GM23338 (cell line): Measurements from ENCODE around the gene CERT1.
"Not testable (repeated sequence)": the region's sequence is repeated elsewhere in the genome, so short reads cannot be mapped to it uniquely, and the experiment has no call there.

Source experiments
- EZH2 ChIP-seq: fragments of 200-600 bp; sonication (generic); IDR thresholded peaks from one replicate; pipeline ENCODE4 v1.8.0; 2017; ENCODE audit warnings: antibody characterized with exemption, mild to moderate bottlenecking, low read depth; ENCODE audit not compliant: unreplicated experiment
- POLR2AphosphoS5 ChIP-seq: IDR thresholded peaks from 2 replicates; pipeline ENCODE4 v1.6.1; 2016; ENCODE audit warnings: antibody characterized with exemption, low read depth
- STAT1 ChIP-seq: IDR thresholded peaks from one replicate; pipeline ENCODE4 v1.6.1; 2016; ENCODE audit warnings: antibody characterized with exemption; ENCODE audit not compliant: unreplicated experiment
- TF ChIP-seq, protein P1 (sequence below), 2 experiments: fragments of 200-600 bp in 1 of 2; sonication (generic) in 1 of 2; conservative IDR thresholded peaks; 2 replicates each; pipeline versions ENCODE4 v1.5.1 to v1.6.1; 2016 to 2017; ENCODE audit warnings: antibody characterized with exemption in 2 of 2, low read depth in 2 of 2, mild to moderate bottlenecking in 2 of 2, moderate library complexity in 1 of 2

DNA sequence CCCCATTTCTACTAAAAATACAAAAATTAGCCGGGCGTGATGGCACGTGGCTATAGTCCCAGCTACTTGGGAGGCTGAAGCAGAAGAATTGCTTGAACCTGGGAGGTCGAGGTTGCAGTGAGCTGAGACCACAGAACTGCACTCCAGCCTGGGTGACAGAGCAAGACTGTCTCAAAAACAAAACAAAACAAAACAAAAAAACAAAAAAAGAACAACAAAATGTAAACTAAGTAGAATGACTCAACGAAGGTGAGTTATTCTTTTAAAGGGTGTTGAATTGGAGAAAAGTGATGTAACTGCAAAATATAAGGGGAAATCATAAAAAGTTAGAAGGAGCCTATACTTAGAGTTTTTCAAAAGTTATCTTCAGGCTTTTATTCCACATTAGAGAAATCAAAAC lies 6.3 kb downstream of the CERT1 start:
- TF ChIP-seq POLR2AphosphoS5, STAT1, EZH2: not testable (repeated sequence)
- TF ChIP-seq, protein P1, sequence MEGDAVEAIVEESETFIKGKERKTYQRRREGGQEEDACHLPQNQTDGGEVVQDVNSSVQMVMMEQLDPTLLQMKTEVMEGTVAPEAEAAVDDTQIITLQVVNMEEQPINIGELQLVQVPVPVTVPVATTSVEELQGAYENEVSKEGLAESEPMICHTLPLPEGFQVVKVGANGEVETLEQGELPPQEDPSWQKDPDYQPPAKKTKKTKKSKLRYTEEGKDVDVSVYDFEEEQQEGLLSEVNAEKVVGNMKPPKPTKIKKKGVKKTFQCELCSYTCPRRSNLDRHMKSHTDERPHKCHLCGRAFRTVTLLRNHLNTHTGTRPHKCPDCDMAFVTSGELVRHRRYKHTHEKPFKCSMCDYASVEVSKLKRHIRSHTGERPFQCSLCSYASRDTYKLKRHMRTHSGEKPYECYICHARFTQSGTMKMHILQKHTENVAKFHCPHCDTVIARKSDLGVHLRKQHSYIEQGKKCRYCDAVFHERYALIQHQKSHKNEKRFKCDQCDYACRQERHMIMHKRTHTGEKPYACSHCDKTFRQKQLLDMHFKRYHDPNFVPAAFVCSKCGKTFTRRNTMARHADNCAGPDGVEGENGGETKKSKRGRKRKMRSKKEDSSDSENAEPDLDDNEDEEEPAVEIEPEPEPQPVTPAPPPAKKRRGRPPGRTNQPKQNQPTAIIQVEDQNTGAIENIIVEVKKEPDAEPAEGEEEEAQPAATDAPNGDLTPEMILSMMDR (conservative IDR thresholded peaks at IDR 0.05; ENCODE audit: low read depth in 2 of 2): not testable (repeated sequence)
